Measurements from ENCODE around the gene KCNJ6.
"Not testable (repeated sequence)": the region's sequence is repeated elsewhere in the genome, so short reads cannot be mapped to it uniquely, and the experiment has no call there.

The KCNJ6 gene

DNA sequence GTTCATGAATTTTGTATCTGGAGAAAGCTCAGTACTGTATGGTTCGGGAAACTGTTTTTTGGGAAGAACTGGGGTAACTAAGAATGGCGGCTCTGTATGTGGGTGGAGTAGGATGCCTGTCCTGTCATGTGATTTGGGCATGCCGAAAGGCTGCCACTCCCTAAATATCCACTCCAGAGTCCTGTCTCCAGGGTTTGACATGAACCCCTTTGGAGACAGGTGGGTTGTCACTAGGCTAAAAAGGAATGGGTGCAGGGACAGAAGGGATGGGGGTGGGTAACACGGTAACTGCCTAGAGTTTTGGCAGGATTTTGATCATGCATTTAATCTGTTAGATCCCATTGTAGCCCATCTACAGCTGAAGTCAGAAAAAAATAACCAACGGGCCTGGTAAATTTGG lies 150.1 kb downstream of the KCNJ6 start:
- TF ChIP-seq CTCF (IDR thresholded peaks at IDR 0.05; ENCODE audit: low read depth, low read length, missing control alignments), result no peak

DNA sequence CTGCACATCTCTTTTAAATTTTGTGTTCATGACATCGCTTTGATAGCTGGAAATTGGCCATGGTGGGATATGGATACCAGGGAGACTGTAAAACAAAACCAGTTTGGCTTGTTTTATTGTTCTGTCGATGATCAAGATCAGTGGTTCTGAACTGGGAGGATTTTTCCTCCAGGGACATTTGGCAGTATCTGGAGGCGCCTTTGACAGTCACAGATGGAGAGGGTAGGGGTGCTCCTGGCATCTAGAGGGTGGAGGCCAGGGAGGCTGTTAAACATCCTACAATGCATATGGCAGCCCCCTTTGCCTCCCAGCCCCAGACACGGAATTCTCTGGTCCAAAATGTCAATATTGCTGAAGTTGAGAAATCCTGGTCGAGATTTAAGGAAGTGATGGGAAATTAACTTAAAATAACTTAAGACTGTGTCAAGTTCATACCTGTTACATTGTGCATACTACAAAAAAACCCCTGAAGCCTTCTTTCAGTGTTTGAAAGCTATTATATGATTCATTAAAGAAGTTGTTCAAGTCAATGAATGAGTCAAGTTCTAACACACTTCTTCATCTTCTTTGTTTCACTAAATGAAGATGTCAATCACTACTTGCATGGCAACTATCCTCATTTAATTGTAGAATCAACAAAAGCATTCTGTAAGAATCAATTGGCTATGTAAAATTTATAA lies 150.9 kb downstream of the KCNJ6 start:
- Histone ChIP-seq H3K27ac (no peak overlapping the region), H3K27me3 (replicated peaks) (no peaks in the 10 kb centered on the region), H3K36me3 (replicated peaks) (no peaks in the 10 kb centered on the region), H3K4me3 (ENCODE audit: low read depth, low read length) (no peak overlapping the region)
- in situ Hi-C loops (cut with HindIII; ENCODE audit: low pct_ligation_motif_present, low sequenced_read_pairs), result loop anchor here (25.0 kb wide), 1 partner anchor 597 kb away; no protein-coding TSS in a partner anchor
- DNase-seq, result no peak
- TF ChIP-seq CTCF (IDR thresholded peaks at IDR 0.05; ENCODE audit: low read depth, low read length, missing control alignments), result no peak

More for the DNA sequence above, 150.1 kb downstream of the KCNJ6 start:
- Histone ChIP-seq H3K27ac (no peak overlapping the region), H3K4me3 (ENCODE audit: low read depth, low read length) (no peak overlapping the region), H3K36me3 (replicated peaks) (no peaks in the 10 kb centered on the region), H3K27me3 (replicated peaks) (no peaks in the 10 kb centered on the region)
- no peak for DNase-seq
- in situ Hi-C loops (cut with HindIII; ENCODE audit: low pct_ligation_motif_present, low sequenced_read_pairs), result loop anchor here (25.0 kb wide), 1 partner anchor 596 kb away; no protein-coding TSS in a partner anchor

DNA sequence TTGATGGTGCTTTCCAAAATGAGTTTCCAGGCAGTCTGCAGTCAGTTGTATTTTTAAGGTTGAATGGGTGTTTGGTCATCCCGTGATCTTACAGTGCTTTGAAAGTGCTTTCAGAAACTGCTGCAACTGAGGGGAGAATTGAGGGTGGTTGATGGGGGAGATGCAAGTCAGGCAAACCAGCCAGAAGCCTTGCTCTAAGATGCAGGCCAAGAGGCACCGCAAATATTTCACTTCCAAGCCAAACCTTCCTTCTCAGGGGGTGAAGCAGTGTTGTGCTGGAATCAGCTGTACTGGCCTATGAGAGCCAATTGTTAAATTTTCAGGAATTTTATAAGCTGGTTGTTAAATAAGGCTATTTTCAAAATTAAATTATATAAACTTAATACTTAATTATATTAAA lies 151.6 kb downstream of the KCNJ6 start:
- no peak overlapping the region for H3K4me3 ChIP-seq (ENCODE audit: low read depth, low read length)
- no peaks in the 10 kb centered on the region for H3K27me3 ChIP-seq (replicated peaks)
- TF ChIP-seq CTCF (IDR thresholded peaks at IDR 0.05; ENCODE audit: low read depth, low read length, missing control alignments), result no peak
- no peak overlapping the region for H3K27ac ChIP-seq
- in situ Hi-C loops (cut with HindIII; ENCODE audit: low pct_ligation_motif_present, low sequenced_read_pairs), result loop anchor here (25.0 kb wide), 1 partner anchor 598 kb away; no protein-coding TSS in a partner anchor
- DNase-seq, result no peak
- H3K36me3 ChIP-seq (replicated peaks), result no peaks in the 10 kb centered on the region

DNA sequence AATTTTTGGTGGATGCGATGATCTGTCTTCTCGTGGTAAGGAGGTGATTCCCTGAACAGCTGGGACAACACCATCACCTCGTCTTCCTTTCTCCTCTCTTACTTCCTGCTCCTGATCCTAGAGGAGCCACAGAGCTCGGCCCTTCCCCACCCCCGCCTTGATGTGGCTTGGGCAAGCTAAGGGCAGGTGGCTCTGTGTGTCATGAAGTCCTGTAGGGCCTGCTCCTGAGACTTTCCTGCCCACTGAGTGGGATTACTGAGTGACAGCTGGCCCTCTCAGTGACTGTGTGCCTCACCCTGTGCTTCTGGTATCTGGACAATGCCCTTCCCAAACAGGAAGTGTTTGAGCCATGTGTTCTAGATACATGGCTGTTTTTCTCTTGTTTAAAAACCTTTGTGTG lies 153.0 kb downstream of the KCNJ6 start:
- no peak for TF ChIP-seq CTCF (IDR thresholded peaks at IDR 0.05; ENCODE audit: low read depth, low read length, missing control alignments)
- Histone ChIP-seq H3K27ac (no peak overlapping the region), H3K36me3 (replicated peaks) (no peaks in the 10 kb centered on the region), H3K27me3 (replicated peaks) (no peaks in the 10 kb centered on the region), H3K4me3 (ENCODE audit: low read depth, low read length) (no peak overlapping the region)
- in situ Hi-C loops (cut with HindIII; ENCODE audit: low pct_ligation_motif_present, low sequenced_read_pairs), result loop anchor here (25.0 kb wide), 1 partner anchor 599 kb away; no protein-coding TSS in a partner anchor
- DNase-seq, result no peak

GRCh38 chr21:37762606-37763005 lies 153.7 kb downstream of the KCNJ6 start:
- TF ChIP-seq CTCF (IDR thresholded peaks at IDR 0.05; ENCODE audit: low read depth, low read length, missing control alignments), result no peak
- no peaks in the 10 kb centered on the region for H3K27me3 ChIP-seq (replicated peaks)
- DNase-seq, result no peak
- no peak overlapping the region for H3K4me3 ChIP-seq (ENCODE audit: low read depth, low read length)
- no peak overlapping the region for H3K27ac ChIP-seq
- H3K36me3 ChIP-seq (replicated peaks), result no peaks in the 10 kb centered on the region
- in situ Hi-C loops (cut with HindIII; ENCODE audit: low pct_ligation_motif_present, low sequenced_read_pairs), result loop anchor here (25.0 kb wide), 1 partner anchor 600 kb away; no protein-coding TSS in a partner anchor

DNA sequence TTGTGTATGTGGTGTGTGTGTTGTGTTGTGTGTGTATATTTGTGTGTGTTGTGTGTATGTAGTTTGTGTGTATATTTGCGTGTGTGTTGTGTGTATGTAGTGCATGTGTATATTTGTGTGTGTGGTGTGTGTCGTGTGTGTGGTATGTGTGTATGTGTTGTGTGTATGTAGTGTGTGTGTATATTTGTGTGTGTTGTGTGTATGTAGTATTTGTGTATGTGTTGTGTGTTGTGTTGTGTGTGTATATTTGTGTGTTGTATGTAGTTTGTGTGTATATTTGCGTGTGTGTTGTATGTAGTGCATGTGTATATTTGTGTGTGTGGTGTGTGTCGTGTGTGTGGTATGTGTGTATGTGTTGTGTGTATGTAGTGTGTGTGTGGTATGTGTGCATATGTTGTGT lies 154.9 kb downstream of the KCNJ6 start:
- not testable (repeated sequence) for H3K27ac ChIP-seq; DNase-seq; H3K4me3 ChIP-seq (ENCODE audit: low read depth, low read length); H3K27me3 ChIP-seq (replicated peaks); H3K36me3 ChIP-seq (replicated peaks)
- in situ Hi-C loops (cut with HindIII; ENCODE audit: low pct_ligation_motif_present, low sequenced_read_pairs), result loop anchor here (25.0 kb wide), 1 partner anchor 601 kb away; no protein-coding TSS in a partner anchor
